Activated CD8-positive, alpha-beta memory T cell treated with anti-CD3 and anti-CD28 coated beads, Interleukin-2, amount 50 U/mL, for 48 hours (primary cell): ENCODE results near the gene EPN2.
"Not testable (repeated sequence)": the region's sequence is repeated elsewhere in the genome, so short reads cannot be mapped to it uniquely, and the experiment has no call there.

Experiments used
- DNase-seq: peaks from one replicate; pipeline ENCODE4 v3.0.0-alpha.2; 2020

Gene EPN2

GRCh38 chr17:19237139-19237388 is at the start of gene EPN2:
EPN2 (plus strand) TSS chr17:19237366; CDS start chr17:19283120, 45,754 bp downstream.
- peak; percentile 83 for DNase-seq

- not testable (repeated sequence) for DNase-seq
These were observed 49.0 kb upstream of the EPN2 start for GRCh38 chr17:19187883-19188869.

- DNase-seq = not testable (repeated sequence)
These were observed 48.1 kb upstream of the EPN2 start for GRCh38 chr17:19188870-19189708.

GRCh38 chr17:19189781-19190405 is 47.3 kb upstream of the EPN2 start:
- DNase-seq = not testable (repeated sequence)

GRCh38 chr17:19196382-19197204 is 40.6 kb upstream of the EPN2 start:
- peak; percentile 65 for DNase-seq

DNA sequence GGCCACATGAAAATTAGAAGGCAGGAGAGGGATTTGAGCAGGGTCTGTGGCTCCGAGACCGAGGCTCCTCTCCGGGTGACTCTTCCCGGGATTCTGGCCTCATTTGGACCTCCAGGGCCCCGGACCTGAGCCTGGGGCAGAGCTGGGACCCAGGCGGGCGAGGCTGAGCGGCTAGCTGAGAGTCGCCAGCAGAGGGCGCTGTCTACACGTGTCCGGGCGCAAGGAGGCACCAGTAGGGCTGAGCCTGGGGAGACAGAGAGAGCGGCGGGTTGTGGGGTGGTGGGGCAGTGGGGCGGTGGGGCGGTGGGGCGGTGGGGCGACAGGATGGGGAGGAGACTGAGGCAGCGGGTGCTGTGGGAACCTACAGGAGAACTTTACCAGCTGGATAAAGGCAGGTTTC is 34.7 kb upstream of the EPN2 start:
- not testable (repeated sequence) for DNase-seq

GRCh38 chr17:19203429-19203828 is 33.7 kb upstream of the EPN2 start:
- DNase-seq = not testable (repeated sequence)

- not testable (repeated sequence) for DNase-seq
These were observed 21.9 kb upstream of the EPN2 start for GRCh38 chr17:19215074-19215860.

DNA sequence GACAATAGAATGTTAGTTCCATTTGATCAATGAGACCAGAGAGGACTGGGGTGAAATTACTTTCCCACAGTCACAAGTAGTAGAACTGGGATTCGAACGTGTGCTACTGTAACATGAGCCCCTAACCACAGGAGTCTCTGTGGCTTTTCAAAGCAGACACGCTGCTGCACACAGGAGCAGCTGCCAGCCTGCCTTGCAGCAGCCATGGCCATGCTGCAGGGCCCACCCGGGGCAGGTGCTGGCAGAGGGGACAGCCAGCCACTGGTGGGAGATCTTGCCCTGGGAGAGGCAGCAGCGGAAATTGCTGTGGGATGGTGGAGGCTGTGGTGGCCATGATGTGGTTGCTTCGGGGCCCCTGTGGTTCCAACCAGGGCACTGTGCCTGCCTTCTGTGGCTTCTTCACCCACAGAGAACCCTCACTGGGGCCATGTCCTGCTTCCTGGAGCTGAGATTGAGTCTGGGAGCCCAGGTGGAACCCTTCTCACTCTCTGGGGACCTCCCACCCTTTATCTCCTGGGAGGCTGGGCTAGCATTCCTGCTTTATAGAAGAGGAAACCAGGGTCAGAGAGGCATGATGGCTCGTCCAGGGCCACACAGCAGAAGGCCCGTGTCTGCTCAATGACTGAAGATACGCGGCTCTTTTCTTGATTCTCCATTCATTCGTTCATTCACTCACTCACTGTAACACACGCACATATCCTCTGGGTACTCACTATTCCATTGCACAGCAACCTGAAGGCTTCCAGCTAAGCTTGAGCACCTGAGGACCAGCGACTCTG is 20.8 kb upstream of the EPN2 start:
- not testable (repeated sequence) for DNase-seq

DNA sequence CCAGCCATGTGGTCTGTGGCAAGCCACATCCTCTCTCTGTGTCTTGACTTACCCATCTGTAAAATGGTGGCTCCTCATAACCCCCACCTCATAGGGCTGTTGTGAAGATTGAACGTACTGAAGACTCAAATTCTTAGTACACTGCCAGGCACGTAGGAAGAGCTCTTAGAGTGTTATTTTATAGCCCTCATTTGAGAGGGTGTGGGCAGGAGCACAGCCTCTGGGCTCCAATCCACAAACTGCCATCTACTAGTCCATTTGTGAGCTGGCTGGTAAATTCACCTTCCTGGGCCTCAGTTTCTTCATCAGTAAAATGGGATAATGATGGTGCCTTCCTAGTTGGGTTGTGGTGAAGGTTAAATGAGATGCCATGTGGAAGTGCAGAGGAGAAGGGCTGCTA is 18.3 kb upstream of the EPN2 start:
- not testable (repeated sequence) for DNase-seq

DNA sequence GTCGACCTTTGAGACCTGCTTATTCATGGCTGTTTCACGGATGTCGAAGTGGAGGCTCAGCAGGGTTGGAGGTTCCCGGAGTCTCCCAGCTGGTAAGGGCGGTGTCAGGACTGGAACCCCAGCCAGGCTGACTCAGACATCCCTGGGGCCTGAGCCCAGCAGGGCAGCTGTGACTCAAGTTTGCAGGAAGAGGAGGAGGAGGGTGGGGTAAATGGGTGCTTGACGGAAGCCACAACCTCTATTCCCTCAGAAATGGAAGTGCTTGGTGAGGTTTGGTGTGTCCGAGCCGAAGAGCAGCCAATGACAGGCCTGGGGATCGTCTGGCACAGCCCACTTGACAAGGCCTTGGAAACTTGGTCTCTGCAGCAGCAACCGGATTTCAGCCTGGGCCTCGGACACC is 17.8 kb upstream of the EPN2 start:
- not testable (repeated sequence) for DNase-seq

GRCh38 chr17:19220195-19220594 is 17.0 kb upstream of the EPN2 start:
- not testable (repeated sequence) for DNase-seq

- not testable (repeated sequence) for DNase-seq
These were observed 10.3 kb upstream of the EPN2 start for GRCh38 chr17:19226610-19227588.

- DNase-seq = not testable (repeated sequence)
These were observed 2.5 kb upstream of the EPN2 start for GRCh38 chr17:19234676-19235075.

- not testable (repeated sequence) for DNase-seq
These were observed 621 bp upstream of the EPN2 start for GRCh38 chr17:19236351-19237138.

DNA sequence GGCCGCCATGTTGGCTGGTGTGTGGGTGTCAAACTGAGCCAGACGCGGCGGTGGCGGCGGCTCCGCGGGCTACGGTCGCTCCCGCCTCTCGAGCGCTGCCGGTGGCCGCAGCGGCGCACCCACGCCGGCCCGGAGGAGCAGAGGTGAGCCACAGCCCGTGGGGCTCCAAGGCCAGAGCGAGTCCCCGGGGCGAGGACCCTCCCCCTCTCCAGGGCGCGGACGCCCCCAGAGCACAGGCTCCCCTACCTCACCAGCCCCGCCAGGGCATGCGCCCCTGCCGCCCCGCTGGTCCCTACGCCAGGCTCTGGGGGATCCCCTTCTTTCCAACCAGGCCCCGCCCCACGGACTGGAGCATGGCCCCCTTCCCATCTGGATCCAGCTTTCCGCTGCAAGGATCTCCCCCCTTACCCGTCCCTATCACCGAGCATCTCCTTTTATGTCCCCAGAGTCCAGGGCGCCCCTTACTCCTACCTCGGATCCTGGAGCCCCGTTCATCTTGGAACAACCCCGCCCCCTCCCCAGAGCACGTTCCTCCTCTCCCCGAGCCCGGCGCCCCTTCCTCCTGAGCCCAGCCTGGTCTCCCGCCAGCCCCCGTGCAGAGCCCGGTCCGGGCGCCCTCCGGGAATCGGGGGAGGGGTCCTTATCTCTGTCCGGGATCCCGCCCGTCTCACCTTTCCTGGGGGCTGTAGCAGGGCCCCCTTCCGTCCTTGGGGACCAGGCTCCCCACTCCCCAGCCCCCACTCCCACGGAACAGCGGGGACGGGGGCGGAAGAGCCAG is 412 bp downstream of the EPN2 start:
- peak; percentile 70 for DNase-seq

GRCh38 chr17:19238167-19238505 is 970 bp downstream of the EPN2 start:
- peak; percentile 53 for DNase-seq

GRCh38 chr17:19239544-19239943 is 2.4 kb downstream of the EPN2 start:
- DNase-seq = no peak
